Neuronal stem cell (in vitro differentiated cells): Measurements from ENCODE around the gene P3H2.

Experiments used
- DNase-seq: peaks from one replicate; pipeline ENCODE4 v3.0.0-alpha.2; 2013; ENCODE audit warnings: low spot score
- H2AFZ ChIP-seq: one replicate; pipeline ENCODE4 v1.6.1; 2013; ENCODE audit warnings: mild to moderate bottlenecking, low read length, inconsistent platforms
- H2AK5ac ChIP-seq: 2 replicates; pipeline ENCODE4 v1.6.1; 2013; ENCODE audit warnings: low read depth, mild to moderate bottlenecking, inconsistent platforms, low read length, moderate library complexity, mixed read lengths
- H2BK120ac ChIP-seq: 2 replicates; pipeline ENCODE4 v1.6.1; 2013; ENCODE audit warnings: low read depth, mild to moderate bottlenecking, inconsistent platforms, low read length, moderate library complexity, mixed read lengths
- H2BK12ac ChIP-seq: one replicate; pipeline ENCODE4 v1.6.1; 2013; ENCODE audit warnings: low read length, inconsistent platforms
- H2BK15ac ChIP-seq: 2 replicates; pipeline ENCODE4 v1.6.1; 2013; ENCODE audit warnings: mild to moderate bottlenecking, low read length, inconsistent platforms, mixed read lengths
- H2BK5ac ChIP-seq: one replicate; pipeline ENCODE4 v1.6.1; 2013; ENCODE audit warnings: inconsistent platforms, mild to moderate bottlenecking, low read length, moderate library complexity
- H3K14ac ChIP-seq: one replicate; pipeline ENCODE4 v1.6.1; 2013; ENCODE audit warnings: low read length, inconsistent platforms
- H3K18ac ChIP-seq: 2 replicates; pipeline ENCODE4 v1.6.1; 2013; ENCODE audit warnings: low read length, inconsistent platforms
- H3K23ac ChIP-seq: 2 replicates; pipeline ENCODE4 v1.6.1; 2013; ENCODE audit warnings: low read depth, mild to moderate bottlenecking, mixed read lengths, low read length, inconsistent platforms; ENCODE audit not compliant: poor library complexity
- H3K27ac ChIP-seq: replicated peaks from 3 replicates; pipeline ENCODE4 v1.5.1; 2013; ENCODE audit warnings: low read length, inconsistent platforms
- H3K27me3 ChIP-seq, 3 experiments: 2 replicates each; pipeline ENCODE4 v1.6.1; 2013; ENCODE audit warnings: low read length in 3 of 3, mild to moderate bottlenecking in 2 of 3, inconsistent platforms in 1 of 3, low read depth in 1 of 3, mixed read lengths in 1 of 3, moderate library complexity in 1 of 3; ENCODE audit not compliant: control insufficient read depth in 3 of 3, insufficient read depth in 3 of 3
- H3K36me3 ChIP-seq, 2 donors: replicated peaks in 1 of 2; 2 replicates each; pipeline ENCODE4 v1.6.1; 2013; ENCODE audit warnings: low read length in 2 of 2; ENCODE audit not compliant: control insufficient read depth in 2 of 2, insufficient read depth in 2 of 2
- H3K4ac ChIP-seq: 2 replicates; pipeline ENCODE4 v1.6.1; 2013; ENCODE audit warnings: inconsistent platforms, mild to moderate bottlenecking, low read length, moderate library complexity
- H3K4me1 ChIP-seq, 2 donors: 1 replicate in 1 of 2; 2 replicates in 1 of 2; pipeline ENCODE4 v1.6.1; 2013; ENCODE audit warnings: low read length in 2 of 2, low read depth in 1 of 2; ENCODE audit not compliant: control insufficient read depth in 2 of 2, insufficient read depth in 1 of 2
- H3K4me2 ChIP-seq: one replicate; pipeline ENCODE4 v1.6.1; 2013; ENCODE audit warnings: mild to moderate bottlenecking, low read length, inconsistent platforms; ENCODE audit not compliant: insufficient read depth, poor library complexity, severe bottlenecking
- H3K4me3 ChIP-seq, 2 donors: 2 replicates each; pipeline ENCODE4 v1.5.1; 2013; ENCODE audit warnings: low read length in 2 of 2, mild to moderate bottlenecking in 2 of 2, inconsistent platforms in 1 of 2, moderate library complexity in 1 of 2
- H3K79me1 ChIP-seq: one replicate; pipeline ENCODE4 v1.6.1; 2013; ENCODE audit warnings: low read depth, mild to moderate bottlenecking, inconsistent platforms, low read length, moderate library complexity
- H3K9ac ChIP-seq: one replicate; pipeline ENCODE4 v1.6.1; 2013; ENCODE audit warnings: mild to moderate bottlenecking, low read depth, low read length, inconsistent platforms; ENCODE audit not compliant: poor library complexity
- H3K9me3 ChIP-seq, 2 donors: replicated peaks in 1 of 2; 2 replicates each; pipeline versions ENCODE3 to v1.6.1; 2013; ENCODE audit warnings: low read length in 2 of 2, mild to moderate bottlenecking in 2 of 2, inconsistent platforms in 1 of 2, low read depth in 1 of 2, mixed read lengths in 1 of 2, moderate library complexity in 1 of 2; ENCODE audit not compliant: control insufficient read depth in 2 of 2, insufficient read depth in 1 of 2
- H4K8ac ChIP-seq: one replicate; pipeline ENCODE4 v1.6.1; 2013; ENCODE audit warnings: low read depth, mild to moderate bottlenecking, inconsistent platforms, low read length, moderate library complexity
- H4K91ac ChIP-seq: one replicate; pipeline ENCODE4 v1.6.1; 2013; ENCODE audit warnings: low read length, low read depth, mild to moderate bottlenecking, inconsistent platforms; ENCODE audit not compliant: poor library complexity
- WGBS, 2 donors: extraction: QIAGEN DNeasy Blood & Tissue Kit; methylation state at CpG; one replicate each; pipeline ENCODE4 v1.1.7; 2013; ENCODE audit warnings: missing lambda C conversion rate in 2 of 2, mixed read lengths in 1 of 2; ENCODE audit not compliant: insufficient read length in 2 of 2, insufficient replicate concordance in 1 of 2; ENCODE audit errors: extremely low coverage in 2 of 2; 5-methylcytosine and 5-hydroxymethylcytosine counted together

The P3H2 gene

GRCh38 chr3:189947068-189947467 is 173.6 kb downstream of the P3H2 start:
- Histone ChIP-seq H2BK5ac (no peak overlapping the region), H3K4me3 (no peak overlapping the region)
- WGBS, 2 donors, result no CpG with 5 or more reads among the region's 4 CpGs

GRCh38 chr3:189945935-189946709 is 174.6 kb downstream of the P3H2 start:
- Histone ChIP-seq H4K8ac (no peak overlapping the region), H2AK5ac (no peak overlapping the region), H3K27me3 (peaks cover 0 to 4% (median 0%) of the 10 kb centered on the region in 3 experiments), H2BK5ac (no peak overlapping the region), H3K9me3 (no peaks in the 10 kb centered on the region), H3K36me3 (no peaks in the 10 kb centered on the region), H3K4me1 (peaks cover 0 to 3% of the 10 kb centered on the region in 2 donors), H3K27ac (no peak overlapping the region), H3K14ac (no peak overlapping the region), H2BK15ac (no peak overlapping the region), H3K23ac (no peak overlapping the region), H2BK12ac (no peak overlapping the region), H2AFZ (no peak overlapping the region), H3K79me1 (no peaks in the 10 kb centered on the region), H3K18ac (no peak overlapping the region), H2BK120ac (no peak overlapping the region), H3K4ac (no peak overlapping the region), H3K9ac (no peak overlapping the region), H4K91ac (no peak overlapping the region), H3K4me3 (no peak overlapping the region), H3K4me2 (no peak overlapping the region)
- no CpG with 5 or more reads among the region's 6 CpGs for WGBS, 2 donors
- no peak for DNase-seq

More at GRCh38 chr3:189947068-189947467, 173.6 kb downstream of the P3H2 start:
- no peak overlapping the region for H3K14ac ChIP-seq
- no peaks in the 10 kb centered on the region for H3K79me1 ChIP-seq
- no peak overlapping the region for H3K9ac ChIP-seq
- no peak overlapping the region for H2AFZ ChIP-seq
- no peak for DNase-seq
- H4K91ac ChIP-seq, result no peak overlapping the region
- no peak overlapping the region for H3K4ac ChIP-seq
- no peaks in the 10 kb centered on the region for H3K9me3 ChIP-seq
- H4K8ac ChIP-seq, result no peak overlapping the region
- H3K4me2 ChIP-seq, result no peak overlapping the region
- peaks cover 0 to 4% (median 0%) of the 10 kb centered on the region in 3 experiments for H3K27me3 ChIP-seq
- no peak overlapping the region for H2BK15ac ChIP-seq
- H3K18ac ChIP-seq, result no peak overlapping the region
- H2AK5ac ChIP-seq, result no peak overlapping the region
- no peaks in the 10 kb centered on the region for H3K4me1 ChIP-seq
- H2BK12ac ChIP-seq, result no peak overlapping the region
- H3K27ac ChIP-seq, result no peak overlapping the region
- no peak overlapping the region for H3K23ac ChIP-seq
- no peaks in the 10 kb centered on the region for H3K36me3 ChIP-seq
- H2BK120ac ChIP-seq, result no peak overlapping the region

- no CpG with 5 or more reads among the region's 14 CpGs for WGBS, 2 donors
- no peak overlapping the region for H2BK120ac ChIP-seq
- no peak overlapping the region for H2BK15ac ChIP-seq
- H3K79me1 ChIP-seq, result no peaks in the 10 kb centered on the region
- H3K36me3 ChIP-seq, result no peaks in the 10 kb centered on the region
- no peak overlapping the region for H3K18ac ChIP-seq
- H3K9ac ChIP-seq, result no peak overlapping the region
- DNase-seq, result no peak
- no peak overlapping the region for H4K8ac ChIP-seq
- no peak overlapping the region for H3K4ac ChIP-seq
- H3K4me3 ChIP-seq, result no peak overlapping the region
- H3K4me2 ChIP-seq, result no peak overlapping the region
- peaks cover 0 to 3% of the 10 kb centered on the region in 2 donors for H3K4me1 ChIP-seq
- H2AFZ ChIP-seq, result no peak overlapping the region
- no peak overlapping the region for H2BK12ac ChIP-seq
- no peak overlapping the region for H3K27ac ChIP-seq
- no peak overlapping the region for H3K14ac ChIP-seq
- H2AK5ac ChIP-seq, result no peak overlapping the region
- H3K27me3 ChIP-seq, result peaks cover 0 to 4% (median 0%) of the 10 kb centered on the region in 3 experiments
- no peak overlapping the region for H3K23ac ChIP-seq
- H4K91ac ChIP-seq, result no peak overlapping the region
- no peaks in the 10 kb centered on the region for H3K9me3 ChIP-seq
- no peak overlapping the region for H2BK5ac ChIP-seq
Measured at GRCh38 chr3:189944285-189945145, 176.2 kb downstream of the P3H2 start.

- no peak for DNase-seq
- H2BK120ac ChIP-seq, result no peak overlapping the region
- no peak overlapping the region for H2BK5ac ChIP-seq
- H3K18ac ChIP-seq, result no peak overlapping the region
- H2AK5ac ChIP-seq, result no peak overlapping the region
- peaks cover 0 to 3% of the 10 kb centered on the region in 2 donors for H3K4me1 ChIP-seq
- no CpG with 5 or more reads among the region's 3 CpGs for WGBS, 2 donors
- H4K8ac ChIP-seq, result no peak overlapping the region
- no peak overlapping the region for H3K4me3 ChIP-seq
- no peaks in the 10 kb centered on the region for H3K9me3 ChIP-seq
- no peak overlapping the region for H4K91ac ChIP-seq
- no peak overlapping the region for H2AFZ ChIP-seq
- H3K79me1 ChIP-seq, result no peaks in the 10 kb centered on the region
- H3K36me3 ChIP-seq, result no peaks in the 10 kb centered on the region
- no peak overlapping the region for H3K9ac ChIP-seq
- no peak overlapping the region for H3K4me2 ChIP-seq
- H2BK15ac ChIP-seq, result no peak overlapping the region
- no peak overlapping the region for H2BK12ac ChIP-seq
- H3K27me3 ChIP-seq, result peaks cover 0 to 4% (median 0%) of the 10 kb centered on the region in 3 experiments
- H3K14ac ChIP-seq, result no peak overlapping the region
- H3K4ac ChIP-seq, result no peak overlapping the region
- no peak overlapping the region for H3K23ac ChIP-seq
- no peak overlapping the region for H3K27ac ChIP-seq
Measured at GRCh38 chr3:189942948-189943347, 177.7 kb downstream of the P3H2 start.
